Left kidney (tissue), 8 donors: ENCODE results near the gene LILRB1. TPM values are rescaled to one million over a fixed set of nuclear protein-coding genes. Genes with fewer than 3 reads are reported as not detected.
"Not testable (repeated sequence)": the region's sequence is repeated elsewhere in the genome, so short reads cannot be mapped to it uniquely, and the experiment has no call there.

ENCODE experiments used
- DNase-seq: peaks from one replicate; pipeline ENCODE4 v3.0.0-alpha.2; 2013
- long read RNA-seq, 8 donors: transcript quantifications; one replicate each; lab custom pipeline, GENCODE V29; 2026
- polyA plus RNA-seq: library from polyadenylated mRNA; unstranded; fragments of 120-200 nt; gene quantifications from one replicate; pipeline ENCODE4 v1.2.1, GENCODE V29; 2013; ENCODE audit not compliant: insufficient read length

LILRB1 gene
- polyA plus RNA-seq = 1.4 TPM
- long read RNA-seq, donor 1 = 0 reads
- long read RNA-seq, donor 2 = 0 reads
- long read RNA-seq, donor 3 = 0 reads
- long read RNA-seq, donor 4 = 0 reads
- long read RNA-seq, donor 5 = 0 reads
- long read RNA-seq, donor 6 = 0 reads
- long read RNA-seq, donor 7 = 0 reads
- long read RNA-seq, donor 8 = 0 reads

- DNase-seq = not testable (repeated sequence)
These were observed at the start of gene LILRB1 for GRCh38 chr19:54630262-54630661. TSS of gene LILRB1 (plus strand) at chr19:54630484. CDS start at chr19:54631074, 590 bp downstream.

- no peak for DNase-seq
These were observed 43.9 kb upstream of the LILRB1 start for GRCh38 chr19:54586397-54586796.

- no peak for DNase-seq
These were observed 43.3 kb upstream of the LILRB1 start for GRCh38 chr19:54587026-54587425.

DNA sequence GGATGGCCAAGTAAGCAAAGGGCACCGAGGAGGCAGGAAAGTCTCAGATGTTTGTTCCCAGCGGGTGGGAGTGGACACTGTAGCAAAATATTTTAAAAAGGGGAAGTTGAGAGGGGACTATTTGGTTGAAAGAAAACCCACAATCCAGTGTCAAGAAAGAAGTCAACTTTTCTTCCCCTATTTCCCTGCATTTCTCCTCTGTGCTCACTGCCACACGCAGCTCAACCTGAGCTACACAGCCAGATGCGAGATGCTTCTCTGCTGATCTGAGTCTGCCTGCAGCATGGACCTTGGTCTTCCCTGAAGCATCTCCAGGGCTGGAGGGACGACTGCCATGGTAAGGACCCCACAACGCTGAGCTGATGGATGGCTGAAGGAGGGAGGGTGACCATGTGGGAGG is 36.8 kb upstream of the LILRB1 start, which contains the start of gene LILRA1:
Gene LILRA1 (plus strand): TSS at position 188 of the 400 bp plus-strand sequence. CDS start 613 bp downstream, outside the sequence.
- not testable (repeated sequence) for DNase-seq

DNA sequence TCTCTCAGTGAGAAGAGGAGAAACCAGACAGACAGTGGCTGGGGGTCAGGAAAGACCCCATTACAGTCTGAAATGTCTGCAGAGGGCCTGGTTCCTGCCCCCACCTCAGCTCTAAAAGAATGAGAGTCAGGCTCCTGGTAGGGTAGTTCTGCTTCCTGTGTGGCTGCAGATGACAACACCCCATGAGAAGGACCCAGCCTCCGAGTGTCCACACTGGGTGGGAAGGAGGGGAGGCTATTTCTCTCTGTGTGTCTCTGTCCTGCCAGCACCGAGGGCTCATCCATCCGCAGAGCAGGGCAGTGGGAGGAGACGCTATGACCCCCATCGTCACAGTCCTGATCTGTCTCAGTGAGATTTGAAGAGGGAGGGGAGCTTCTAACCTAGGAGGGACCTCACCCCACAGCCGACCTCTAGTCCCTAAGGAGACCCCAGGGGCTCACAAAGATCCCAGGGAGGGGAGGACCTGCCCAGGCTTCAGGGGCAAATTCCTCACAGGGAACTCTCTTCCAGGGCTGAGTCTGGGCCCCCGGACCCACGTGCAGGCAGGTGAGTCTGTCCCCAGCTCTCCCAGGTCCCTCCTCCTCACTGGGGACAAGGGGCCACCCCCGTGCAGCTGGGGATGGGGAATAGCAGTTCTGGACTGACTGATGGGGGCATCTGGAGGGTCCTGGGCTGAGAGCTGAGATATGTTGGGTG is 36.2 kb upstream of the LILRB1 start:
- not testable (repeated sequence) for DNase-seq

DNA sequence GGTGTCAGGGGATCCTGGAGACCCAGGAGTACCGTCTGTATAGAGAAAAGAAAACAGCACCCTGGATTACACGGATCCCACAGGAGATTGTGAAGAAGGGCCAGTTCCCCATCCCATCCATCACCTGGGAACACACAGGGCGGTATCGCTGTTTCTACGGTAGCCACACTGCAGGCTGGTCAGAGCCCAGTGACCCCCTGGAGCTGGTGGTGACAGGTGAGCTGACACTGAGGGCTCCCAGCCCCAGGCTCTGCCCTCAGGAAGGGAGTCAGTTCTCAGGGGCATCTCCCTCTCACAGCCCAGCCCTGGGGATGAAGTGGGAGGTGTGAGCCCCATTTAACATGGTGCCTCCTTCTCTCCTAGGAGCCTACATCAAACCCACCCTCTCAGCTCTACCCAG is 35.5 kb upstream of the LILRB1 start:
- DNase-seq = no peak

DNA sequence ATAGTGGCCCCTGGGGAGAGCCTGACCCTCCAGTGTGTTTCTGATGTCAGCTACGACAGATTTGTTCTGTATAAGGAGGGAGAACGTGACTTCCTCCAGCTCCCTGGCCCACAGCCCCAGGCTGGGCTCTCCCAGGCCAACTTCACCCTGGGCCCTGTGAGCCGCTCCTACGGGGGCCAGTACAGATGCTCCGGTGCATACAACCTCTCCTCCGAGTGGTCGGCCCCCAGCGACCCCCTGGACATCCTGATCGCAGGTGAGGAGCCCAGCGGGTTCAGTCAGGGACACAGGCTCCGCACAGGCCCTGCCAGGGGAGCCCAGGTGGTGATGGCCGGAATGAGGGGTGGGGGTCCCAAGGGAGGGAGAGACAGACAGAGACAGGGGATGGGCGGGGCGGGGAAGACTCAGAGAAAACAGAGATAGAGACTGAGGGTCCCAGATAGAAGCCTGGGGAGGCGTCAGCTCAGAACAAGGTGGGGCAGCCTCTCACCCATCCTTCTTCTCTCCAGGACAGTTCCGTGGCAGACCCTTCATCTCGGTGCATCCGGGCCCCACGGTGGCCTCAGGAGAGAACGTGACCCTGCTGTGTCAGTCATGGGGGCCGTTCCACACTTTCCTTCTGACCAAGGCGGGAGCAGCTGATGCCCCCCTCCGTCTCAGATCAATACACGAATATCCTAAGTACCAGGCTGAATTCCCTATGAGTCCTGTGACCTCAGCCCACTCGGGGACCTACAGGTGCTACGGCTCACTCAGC is 34.4 kb upstream of the LILRB1 start:
- DNase-seq = not testable (repeated sequence)

- DNase-seq = no peak
These were observed 30.1 kb upstream of the LILRB1 start for GRCh38 chr19:54600212-54600611.

- DNase-seq = no peak
These were observed 24.1 kb upstream of the LILRB1 start for GRCh38 chr19:54606230-54606629.

DNA sequence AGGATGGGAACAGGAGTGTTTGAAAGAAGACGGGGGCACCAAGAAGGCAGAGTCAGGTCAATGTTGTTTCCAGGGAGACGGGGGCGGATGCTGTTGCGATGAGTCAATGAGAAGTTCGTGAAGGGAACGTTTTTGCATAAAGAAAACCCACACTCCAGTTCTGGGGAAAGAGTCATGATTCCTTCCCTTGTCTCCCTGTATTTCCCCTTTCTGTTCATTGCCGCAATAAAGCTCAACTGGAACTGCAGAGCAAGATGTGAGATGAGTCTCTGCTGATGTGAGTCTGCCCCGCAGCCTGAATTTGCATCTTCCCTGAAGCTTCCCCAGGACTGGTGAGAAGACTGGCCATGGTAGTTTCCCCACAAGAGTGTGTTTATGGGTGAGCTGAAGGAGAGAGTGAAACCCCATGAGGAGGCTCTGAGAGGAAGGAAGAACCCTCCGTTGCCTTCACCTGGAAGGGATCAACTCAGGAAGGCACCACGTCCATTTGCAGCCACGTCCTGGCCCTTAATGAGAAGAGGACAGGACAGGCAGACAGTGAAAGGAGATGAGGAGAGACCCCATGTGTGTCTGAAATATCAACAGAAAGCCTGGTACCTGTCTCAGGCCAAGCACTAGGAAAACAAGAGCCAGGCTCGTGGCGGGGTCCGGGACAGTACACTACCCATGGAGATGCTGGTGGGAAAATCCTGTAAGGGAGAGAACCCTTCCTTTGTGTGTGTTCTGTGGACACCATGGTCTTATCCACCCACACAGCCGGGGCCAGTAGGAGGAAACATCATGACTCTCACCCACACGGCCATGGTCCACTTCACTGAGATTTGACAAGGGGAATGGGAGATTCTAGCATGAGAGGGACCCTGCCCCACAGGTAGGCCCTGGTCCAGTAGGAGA is 23.1 kb upstream of the LILRB1 start:
- DNase-seq = no peak

GRCh38 chr19:54607785-54608150 is 22.5 kb upstream of the LILRB1 start:
- DNase-seq = no peak

DNA sequence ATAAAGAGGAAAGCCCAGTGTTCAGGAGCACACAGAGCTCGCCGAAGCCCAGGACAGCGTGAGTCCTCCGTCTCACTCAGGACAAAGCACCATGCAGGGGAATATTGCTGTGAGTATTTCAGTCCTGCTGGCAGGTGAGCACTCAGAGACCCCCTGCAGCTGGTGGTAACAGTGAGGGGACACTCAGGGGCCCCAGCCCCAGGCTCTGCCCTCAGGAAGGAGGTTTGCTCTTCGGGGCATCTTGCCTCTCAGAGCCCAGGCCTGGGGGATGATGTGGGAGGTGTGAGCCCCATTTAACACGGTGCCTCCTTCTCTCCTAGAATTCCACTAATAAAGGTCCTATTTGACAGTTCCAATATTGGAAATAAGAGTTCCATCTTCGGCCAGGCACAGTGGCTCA is 22.1 kb upstream of the LILRB1 start:
- DNase-seq = no peak

DNA sequence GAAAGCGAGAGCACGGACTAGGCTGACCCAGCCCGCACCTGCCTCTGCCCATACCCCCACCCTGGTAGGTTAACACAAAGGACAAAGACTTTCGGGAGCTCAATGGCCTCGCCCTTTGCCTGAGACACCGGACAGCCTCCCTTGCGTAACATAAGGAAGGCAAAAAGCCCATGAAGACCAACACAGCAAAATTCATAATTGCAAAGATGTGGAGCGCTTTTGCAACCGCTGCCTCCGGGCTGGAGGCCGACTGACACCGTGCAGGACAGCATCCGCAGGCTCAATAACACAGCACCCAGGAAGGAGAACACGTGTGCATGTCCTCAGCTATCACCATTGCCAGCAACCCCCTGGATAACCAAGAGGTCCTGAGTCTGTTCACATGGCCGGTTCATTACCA is 21.5 kb upstream of the LILRB1 start:
- DNase-seq = no peak

DNA sequence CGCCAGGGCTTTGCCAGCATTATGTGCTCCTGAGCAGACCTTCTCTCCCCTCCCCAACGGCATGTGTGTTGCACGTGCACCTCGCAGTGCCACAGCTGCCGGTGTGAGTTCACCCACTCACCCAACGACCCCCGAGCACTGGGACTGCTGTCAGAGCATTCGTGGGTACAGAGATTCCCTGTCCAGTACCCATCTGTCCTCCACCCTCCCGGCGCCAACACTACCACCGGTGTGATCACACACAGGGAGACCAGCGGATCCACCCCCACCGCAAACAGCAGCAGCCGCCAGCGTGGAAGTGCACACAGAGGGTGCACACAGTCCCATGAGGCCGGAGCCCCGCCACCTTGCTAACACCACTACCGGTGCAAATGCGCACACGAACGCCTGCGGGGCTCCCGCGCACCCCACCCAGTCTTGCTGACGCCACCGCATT is 20.9 kb upstream of the LILRB1 start:
- no peak for DNase-seq

DNA sequence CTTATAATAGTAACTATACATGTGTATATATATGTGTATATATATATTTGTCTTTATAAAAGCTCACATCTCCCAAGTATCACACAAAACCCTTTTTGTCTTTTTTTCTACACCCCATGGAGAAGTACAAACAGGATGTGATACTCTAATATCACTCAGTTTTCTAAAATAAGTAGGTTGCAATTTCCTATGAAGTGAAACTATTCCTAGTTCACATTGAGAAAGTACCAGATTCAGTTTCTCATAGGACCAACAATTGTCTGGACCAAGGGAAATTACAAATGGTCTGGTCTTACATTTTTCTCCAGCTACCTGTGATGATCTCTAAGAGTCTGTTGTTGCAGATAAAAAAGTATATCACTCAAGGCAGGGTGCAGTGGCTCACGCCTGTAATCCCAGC is 17.9 kb upstream of the LILRB1 start:
- DNase-seq = no peak

DNA sequence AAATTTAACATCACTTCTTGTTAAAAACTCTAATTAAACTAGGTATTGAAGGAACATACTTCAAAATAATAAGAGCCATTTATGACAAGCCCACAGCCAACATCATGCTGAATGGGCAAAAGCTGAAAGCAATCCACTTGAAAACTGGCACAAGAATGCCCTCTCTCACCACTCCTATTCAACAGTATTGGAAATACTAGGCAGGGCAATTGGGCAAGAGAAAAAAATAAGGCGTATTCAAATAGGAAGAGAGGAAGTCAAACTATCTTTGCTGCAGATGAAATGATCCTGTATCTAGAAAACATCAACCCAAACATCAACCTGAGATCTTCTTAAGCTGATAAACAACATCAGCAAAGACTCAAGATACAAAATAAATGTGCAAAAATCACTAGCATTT is 15.6 kb upstream of the LILRB1 start:
- no peak for DNase-seq

DNA sequence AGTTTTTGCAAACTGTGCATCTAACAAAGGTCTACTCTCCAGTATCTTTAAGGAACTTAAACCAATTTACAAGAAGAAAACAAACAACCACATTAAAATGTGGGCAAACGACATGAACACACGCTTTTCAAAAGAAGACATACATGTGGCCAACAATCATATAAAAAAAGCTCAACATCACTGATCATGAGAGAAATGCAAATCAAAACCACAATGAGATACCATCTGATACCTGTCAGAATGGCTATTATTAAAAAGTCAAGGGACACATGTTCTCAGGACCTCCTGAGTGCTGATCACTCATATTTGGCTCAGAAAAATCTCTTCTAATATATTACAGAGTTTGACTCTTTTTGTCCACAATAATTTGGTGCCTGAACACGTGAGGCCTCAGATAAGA is 14.2 kb upstream of the LILRB1 start:
- no peak for DNase-seq

DNA sequence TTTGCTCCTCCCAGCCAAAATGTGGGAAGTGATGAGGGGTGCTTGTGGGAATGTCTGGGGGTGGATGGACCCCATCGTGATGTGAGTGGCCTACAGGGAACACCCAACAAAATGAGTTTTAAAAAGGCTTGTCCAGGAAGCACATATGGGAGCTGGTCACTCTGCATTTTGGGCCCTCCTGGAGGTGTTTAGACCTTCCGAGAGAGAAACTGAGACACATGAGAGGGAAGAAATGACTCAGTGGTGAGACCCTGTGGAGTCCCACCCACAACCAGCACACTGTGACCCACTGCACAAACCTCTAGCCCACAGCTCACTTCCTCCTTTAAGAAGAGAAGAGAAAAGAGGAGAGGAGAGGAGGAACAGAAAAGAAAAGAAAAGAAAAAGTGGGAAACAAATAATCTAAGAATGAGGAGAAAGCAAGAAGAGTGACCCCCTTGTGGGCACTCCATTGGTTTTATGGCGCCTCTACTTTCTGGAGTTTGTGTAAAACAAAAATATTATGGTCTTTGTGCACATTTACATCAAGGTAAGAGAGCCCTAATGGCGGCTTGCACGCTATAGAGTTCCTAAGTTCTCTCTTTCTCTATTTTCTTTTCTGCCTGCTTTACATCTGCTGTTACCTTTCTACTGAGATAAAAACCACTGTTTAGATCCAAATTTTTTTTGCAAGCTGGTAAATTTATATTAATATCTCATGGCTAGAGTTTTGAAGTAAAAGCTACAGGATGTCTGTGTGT is 13.3 kb upstream of the LILRB1 start:
- no peak for DNase-seq

- no peak for DNase-seq
These were observed 9.8 kb upstream of the LILRB1 start for GRCh38 chr19:54620464-54620863.

DNA sequence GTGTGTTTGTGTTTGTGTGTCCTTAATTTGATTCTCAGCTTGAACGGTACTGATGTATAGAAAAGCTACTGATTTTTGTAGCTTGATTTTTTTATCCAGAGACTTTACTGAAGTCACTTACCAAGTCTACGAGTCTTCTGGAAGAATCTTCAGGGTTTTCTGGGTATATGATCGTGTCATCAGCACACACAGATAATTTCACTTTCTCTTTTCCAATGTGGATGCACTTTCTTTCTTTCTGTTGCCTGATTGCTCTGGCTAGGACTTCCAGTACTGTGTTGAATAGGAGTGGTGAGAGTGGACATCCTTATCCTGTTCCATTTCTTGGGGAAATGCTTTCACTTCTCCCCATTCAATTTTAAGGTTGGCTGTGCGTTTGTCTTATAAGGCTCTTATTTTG is 7.9 kb upstream of the LILRB1 start:
- DNase-seq = no peak

- not testable (repeated sequence) for DNase-seq
These were observed 6.0 kb upstream of the LILRB1 start for GRCh38 chr19:54624234-54624633.
